ENCODE data around the gene IDI1.

IDI1 gene

DNA sequence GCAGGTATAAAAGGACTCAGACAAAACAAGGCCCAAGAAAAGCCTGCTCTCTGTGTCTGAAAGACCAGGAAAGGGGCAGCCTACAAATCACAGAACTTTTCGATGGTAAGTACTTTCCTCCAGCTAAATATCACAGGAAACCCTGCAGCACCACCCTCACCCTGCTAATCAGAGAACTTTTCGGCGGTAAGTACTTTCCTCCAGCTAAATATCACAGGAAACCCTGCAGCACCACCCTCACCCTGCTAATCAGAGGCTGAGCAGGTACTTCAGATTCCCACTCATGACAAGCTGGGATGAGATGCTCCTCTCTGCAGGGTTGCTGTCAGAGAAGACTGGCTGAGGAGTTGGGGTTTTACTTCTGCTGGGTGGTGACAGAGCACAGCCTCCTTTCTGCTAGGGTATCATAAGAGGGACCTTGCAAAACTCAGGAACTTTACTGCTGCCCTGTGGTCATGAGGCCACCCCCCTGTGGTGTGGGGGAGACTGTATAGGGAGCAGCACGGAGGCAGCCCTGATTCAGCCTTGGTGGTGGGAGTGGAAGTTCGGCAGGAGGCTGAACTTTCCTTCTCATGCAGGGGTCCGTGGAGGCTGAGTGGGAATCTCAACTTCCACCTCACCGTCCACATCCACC is 14.4 kb upstream of the IDI1 start:
- DNase-seq (ENCODE audit: low read depth), result no peak
- no peak for TF ChIP-seq CTCF (conservative IDR thresholded peaks at IDR 0.05; ENCODE audit: low read depth, low read length)
- H3K4me3 ChIP-seq (ENCODE audit: low read depth, low read length), result no peak overlapping the region

- TF ChIP-seq CTCF (conservative IDR thresholded peaks at IDR 0.05; ENCODE audit: low read depth, low read length), result no peak
- peak; percentile 63 for DNase-seq (ENCODE audit: low read depth)
- H3K4me3 ChIP-seq (ENCODE audit: low read depth, low read length), result no peak overlapping the region
These were observed 13.2 kb upstream of the IDI1 start for GRCh38 chr10:1061930-1062774.

DNA sequence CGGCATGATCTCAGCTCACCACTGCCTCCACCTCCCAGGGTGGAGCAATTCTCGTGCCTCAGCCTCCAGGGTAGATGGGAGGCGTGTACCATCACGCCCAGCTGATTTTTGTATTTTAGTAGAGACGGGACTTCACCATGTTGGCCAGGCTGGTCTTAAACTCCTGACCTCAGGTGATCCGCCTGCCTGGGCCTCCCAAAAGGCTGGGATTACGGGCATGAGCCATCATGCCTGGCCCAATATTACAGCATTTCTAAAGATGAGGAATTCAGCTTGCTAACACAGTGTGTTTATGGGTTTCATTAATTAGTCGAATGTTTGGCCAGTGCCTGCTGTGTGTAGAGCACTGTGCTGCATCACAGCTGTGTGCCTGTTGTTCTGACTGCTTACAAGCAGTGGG is 11.0 kb upstream of the IDI1 start:
- H3K4me3 ChIP-seq (ENCODE audit: low read depth, low read length), result no peak overlapping the region
- DNase-seq (ENCODE audit: low read depth), result no peak
- TF ChIP-seq CTCF (conservative IDR thresholded peaks at IDR 0.05; ENCODE audit: low read depth, low read length), result no peak

GRCh38 chr10:1058017-1058416 is 9.1 kb upstream of the IDI1 start:
- no peak for TF ChIP-seq CTCF (conservative IDR thresholded peaks at IDR 0.05; ENCODE audit: low read depth, low read length)
- H3K4me3 ChIP-seq (ENCODE audit: low read depth, low read length), result no peak overlapping the region

DNA sequence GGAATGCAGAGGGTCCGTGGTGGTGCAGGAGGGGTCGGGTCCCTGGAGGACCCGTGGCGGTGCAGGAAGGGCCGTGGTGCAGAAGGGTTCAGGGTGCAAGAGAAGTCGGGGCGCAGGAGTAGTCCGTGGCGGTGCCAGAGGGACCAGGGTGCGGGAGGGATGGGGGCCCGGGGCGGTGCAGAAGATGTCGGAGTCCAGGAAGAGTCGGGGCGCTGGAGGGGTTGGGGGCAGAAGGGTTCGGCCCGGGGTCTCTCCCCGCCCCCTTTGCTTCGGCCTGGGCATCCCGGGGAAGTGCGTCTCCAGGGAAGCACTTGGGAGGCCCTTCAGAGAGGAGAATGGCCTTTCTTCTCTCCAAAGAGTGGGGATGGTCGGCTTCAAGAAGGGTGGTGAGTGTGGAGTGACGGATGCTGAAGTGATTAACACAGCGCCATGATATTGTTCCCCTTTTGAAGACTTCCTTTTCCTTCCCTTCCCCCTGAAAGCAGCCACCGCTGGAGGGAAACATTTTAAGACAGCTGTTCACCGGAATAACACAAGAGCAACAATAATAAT is 8.3 kb upstream of the IDI1 start:
- peak; percentile 30 for DNase-seq (ENCODE audit: low read depth)
- peak overlapping the region; percentile 93 for H3K4me3 ChIP-seq (ENCODE audit: low read depth, low read length)
- no peak for TF ChIP-seq CTCF (conservative IDR thresholded peaks at IDR 0.05; ENCODE audit: low read depth, low read length)

More at GRCh38 chr10:1058017-1058416, 9.1 kb upstream of the IDI1 start:
- no peak for DNase-seq (ENCODE audit: low read depth)

GRCh38 chr10:1056326-1057105 is 7.6 kb upstream of the IDI1 start, which contains the start of gene WDR37:
Gene WDR37 (plus strand): TSS chr10:1056385. CDS start chr10:1072156, 15,771 bp downstream.
- no peak for TF ChIP-seq CTCF (conservative IDR thresholded peaks at IDR 0.05; ENCODE audit: low read depth, low read length)
- H3K4me3 ChIP-seq (ENCODE audit: low read depth, low read length), result peak within 1 kb of the TSS; percentile 93
- DNase-seq (ENCODE audit: low read depth), result peak; percentile 93

All from choroid plexus epithelial cell (primary cell).